DMS 273 (cell line): ENCODE data around the gene KCNMA1.

Experiments
- DNase-seq: peaks from one replicate; lab custom pipeline; 2025; ENCODE audit not compliant: unreplicated experiment; lab: John Stamatoyannopoulos, UW

Gene KCNMA1

GRCh38 chr10:76866841-76867586 lies 770.6 kb downstream of the KCNMA1 start:
- DNase-seq, result no peak

- no peak for DNase-seq
These were observed 772.7 kb downstream of the KCNMA1 start for GRCh38 chr10:76864922-76865321.

GRCh38 chr10:76858721-76859120 lies 778.9 kb downstream of the KCNMA1 start:
- no peak for DNase-seq

- peak; percentile 0 for DNase-seq
These were observed 796.8 kb downstream of the KCNMA1 start for GRCh38 chr10:76840802-76841201.

GRCh38 chr10:76839276-76839675 lies 798.3 kb downstream of the KCNMA1 start:
- no peak for DNase-seq

- DNase-seq, result peak; percentile 33
These were observed 807.4 kb downstream of the KCNMA1 start for GRCh38 chr10:76830218-76830617.

GRCh38 chr10:76829724-76830123 lies 807.9 kb downstream of the KCNMA1 start:
- DNase-seq, result no peak
